ENCODE results near the gene DTYMK. TPM values are rescaled to one million over a fixed set of nuclear protein-coding genes. Genes with fewer than 3 reads are reported as not detected.

DTYMK gene
- total and polyA plus RNA-seq, 12 donors: 10.4 to 40.4 (median 20.6) TPM

Other genes with a start within 250 kb of the DTYMK start
- gene STK25, start 178.2 kb downstream of the DTYMK start, total RNA-seq: 100 to 1,000 TPM in 8 of 9 donors, 10 to 100 TPM in 1; 71.4 to 352 (median 164) TPM
- 100 to 1,000 TPM; 100 to 318 (median 246) TPM for gene STK25, start 178.2 kb downstream of the DTYMK start, polyA plus RNA-seq
- 10 to 100 TPM in 8 of 9 donors, 1 to 10 TPM in 1; 5.2 to 41.7 (median 15.5) TPM for gene BOK, start 128.1 kb downstream of the DTYMK start, total RNA-seq
- 10 to 100 TPM in 1 of 3 donors, 1 to 10 TPM in 2; 2.9 to 19.3 (median 7.8) TPM for gene BOK, start 128.1 kb downstream of the DTYMK start, polyA plus RNA-seq
- 10 to 100 TPM; 27.6 to 48.7 (median 37.4) TPM for gene THAP4, start 49.7 kb downstream of the DTYMK start, total RNA-seq
- 10 to 100 TPM; 23.9 to 62.9 (median 54.9) TPM for gene THAP4, start 49.7 kb downstream of the DTYMK start, polyA plus RNA-seq
- gene ATG4B, start 49.1 kb downstream of the DTYMK start, total RNA-seq: 100 to 1,000 TPM in 1 of 9 donors, 10 to 100 TPM in 8; 37.3 to 100 (median 57.9) TPM
- 100 to 1,000 TPM in 1 of 3 donors, 10 to 100 TPM in 2; 44.6 to 167 (median 77.5) TPM for gene ATG4B, start 49.1 kb downstream of the DTYMK start, polyA plus RNA-seq
- gene ING5, start 15.2 kb upstream of the DTYMK start, total RNA-seq: 10 to 100 TPM; 13.3 to 37.7 (median 28.6) TPM
- gene ING5, start 15.2 kb upstream of the DTYMK start, polyA plus RNA-seq: 10 to 100 TPM; 20.8 to 83.1 (median 55.3) TPM
- 10 to 100 TPM; 11.8 to 67.5 (median 36.2) TPM for gene D2HGDH, start 47.8 kb upstream of the DTYMK start, total RNA-seq
- 100 to 1,000 TPM in 1 of 3 donors, 10 to 100 TPM in 1, 1 to 10 TPM in 1; 4.3 to 131 (median 87.1) TPM for gene D2HGDH, start 47.8 kb upstream of the DTYMK start, polyA plus RNA-seq
- gene GAL3ST2, start 90.0 kb upstream of the DTYMK start, total RNA-seq: 1 to 10 TPM in 2 of 9 donors, under 1 TPM in 5, not detected in 2; 0.25 to 1.8 (median 0.83) TPM
- under 1 TPM in 1 of 3 donors, not detected in 2; 0.16 TPM for gene GAL3ST2, start 90.0 kb upstream of the DTYMK start, polyA plus RNA-seq
- 1 to 10 TPM in 2 of 9 donors, under 1 TPM in 5, not detected in 2; 0.28 to 2.3 (median 0.37) TPM for gene NEU4, start 122.4 kb upstream of the DTYMK start, total RNA-seq
- 1 to 10 TPM in 1 of 3 donors, under 1 TPM in 1, not detected in 1; 0.17 to 1.3 TPM for gene NEU4, start 122.4 kb upstream of the DTYMK start, polyA plus RNA-seq
- under 1 TPM in 6 of 9 donors, not detected in 3; 0.23 to 0.84 (median 0.32) TPM for gene PDCD1, start 172.1 kb upstream of the DTYMK start, total RNA-seq
- 1 to 10 TPM in 1 of 3 donors, under 1 TPM in 1, not detected in 1; 0.81 to 2.0 TPM for gene PDCD1, start 172.1 kb upstream of the DTYMK start, polyA plus RNA-seq
- under 1 TPM in 1 of 9 donors, not detected in 8; 0.11 TPM for gene RTP5, start 182.9 kb upstream of the DTYMK start, total RNA-seq
- under 1 TPM in 2 of 3 donors, not detected in 1; 0.07 to 0.56 TPM for gene RTP5, start 182.9 kb upstream of the DTYMK start, polyA plus RNA-seq